Activated CD4-positive, alpha-beta T cell treated with anti-CD3 and anti-CD28 coated beads, Interleukin-2, amount 50 U/mL, for 1 hour (primary cell): ENCODE data around the gene L3MBTL4.

Experiments
- DNase-seq: peaks from one replicate; pipeline ENCODE4 v3.0.0-alpha.2; 2020

L3MBTL4 gene

GRCh38 chr18:6018671-6019070 is 396.0 kb downstream of the L3MBTL4 start:
- DNase-seq, result no peak

GRCh38 chr18:6017171-6017570 is 397.5 kb downstream of the L3MBTL4 start:
- no peak for DNase-seq

- DNase-seq, result no peak
These were observed 399.3 kb downstream of the L3MBTL4 start for GRCh38 chr18:6015364-6015763.

- DNase-seq, result no peak
These were observed 401.4 kb downstream of the L3MBTL4 start for GRCh38 chr18:6013171-6013810.

GRCh38 chr18:6010921-6011320 is 403.8 kb downstream of the L3MBTL4 start:
- no peak for DNase-seq

GRCh38 chr18:6010284-6010683 is 404.4 kb downstream of the L3MBTL4 start:
- no peak for DNase-seq

- DNase-seq, result no peak
These were observed 405.0 kb downstream of the L3MBTL4 start for GRCh38 chr18:6009756-6010155.

- DNase-seq, result no peak
These were observed 410.0 kb downstream of the L3MBTL4 start for GRCh38 chr18:6004683-6005082.

- DNase-seq, result no peak
These were observed 410.6 kb downstream of the L3MBTL4 start for GRCh38 chr18:6004119-6004518.

- DNase-seq, result no peak
These were observed 412.8 kb downstream of the L3MBTL4 start for GRCh38 chr18:6001867-6002266.

- DNase-seq, result no peak
These were observed 415.8 kb downstream of the L3MBTL4 start for GRCh38 chr18:5998907-5999306.

- DNase-seq, result no peak
These were observed 416.4 kb downstream of the L3MBTL4 start for GRCh38 chr18:5998166-5998881.

- no peak for DNase-seq
These were observed 417.4 kb downstream of the L3MBTL4 start for GRCh38 chr18:5997361-5997760.

GRCh38 chr18:5995626-5996025 is 419.1 kb downstream of the L3MBTL4 start:
- DNase-seq, result no peak

GRCh38 chr18:5993938-5994337 is 420.8 kb downstream of the L3MBTL4 start:
- no peak for DNase-seq

GRCh38 chr18:5992381-5992780 is 422.3 kb downstream of the L3MBTL4 start:
- DNase-seq, result no peak

GRCh38 chr18:5987249-5987648 is 427.5 kb downstream of the L3MBTL4 start:
- no peak for DNase-seq

- no peak for DNase-seq
These were observed 428.3 kb downstream of the L3MBTL4 start for GRCh38 chr18:5986257-5986931.

- no peak for DNase-seq
These were observed 430.5 kb downstream of the L3MBTL4 start for GRCh38 chr18:5984245-5984644.

- no peak for DNase-seq
These were observed 431.2 kb downstream of the L3MBTL4 start for GRCh38 chr18:5983488-5983887.

GRCh38 chr18:5982332-5982731 is 432.4 kb downstream of the L3MBTL4 start:
- no peak for DNase-seq

- DNase-seq, result no peak
These were observed 434.0 kb downstream of the L3MBTL4 start for GRCh38 chr18:5980721-5981120.

- DNase-seq, result no peak
These were observed 434.7 kb downstream of the L3MBTL4 start for GRCh38 chr18:5979971-5980457.
